HL-60 (cell line): ENCODE measurements around the gene WRNIP1.

ENCODE experiments used
- CTCF ChIP-seq: IDR thresholded peaks from one replicate; pipeline ENCODE4 v1.5.1; 2011; ENCODE audit warnings: low read length, control low read depth, inconsistent platforms; ENCODE audit not compliant: insufficient read depth
- GABPA ChIP-seq: IDR thresholded peaks from 2 replicates; pipeline ENCODE4 v1.6.1; 2012; ENCODE audit warnings: low read depth

- TF ChIP-seq CTCF (no peak), GABPA (no peak)
These were observed 33.5 kb downstream of the WRNIP1 start for GRCh38 chr6:2798586-2799134.
